ENCODE measurements around the gene TMEM154. TPM values are rescaled to one million over a fixed set of nuclear protein-coding genes. Genes with fewer than 3 reads are reported as not detected.

Gene TMEM154
- total RNA-seq, 2 experiments from 2014 or later: 17.3 to 20.4 TPM

DNA sequence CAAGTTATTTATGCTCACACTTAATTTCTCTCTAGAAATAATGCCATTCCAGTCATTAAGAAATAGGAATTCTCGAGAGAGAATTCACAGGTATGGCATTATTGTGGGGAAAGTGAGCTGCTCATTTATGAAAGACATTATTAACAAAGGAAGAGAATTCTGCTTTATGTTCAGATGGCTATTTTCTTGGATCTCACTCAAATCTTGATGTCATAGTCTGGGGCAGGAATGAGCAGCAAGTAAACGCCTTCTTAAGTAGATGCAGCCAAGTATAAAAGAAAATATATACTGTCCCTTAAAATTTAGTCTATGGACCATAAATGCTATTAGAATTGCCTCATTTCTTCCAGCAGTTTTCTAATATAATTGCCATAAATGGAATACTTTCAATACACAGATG is 85.7 kb downstream of the TMEM154 start:
- Mint-ChIP-seq H3K4me3 (no peak overlapping the region), H3K36me3 (ENCODE audit: low read depth) (no peaks in the 10 kb centered on the region), H3K9me3 (no peaks in the 10 kb centered on the region), H3K27ac (no peak overlapping the region), H3K4me1 (ENCODE audit: low read depth) (peaks cover 8% of the 10 kb centered on the region), H3K27me3 (ENCODE audit: low read depth) (peaks cover 4% of the 10 kb centered on the region)
- DNase-seq: no peak
- CTCF ChIA-PET: no interaction called here
- intact Hi-C loops (cut with micrococcal nuclease): no loop called here

DNA sequence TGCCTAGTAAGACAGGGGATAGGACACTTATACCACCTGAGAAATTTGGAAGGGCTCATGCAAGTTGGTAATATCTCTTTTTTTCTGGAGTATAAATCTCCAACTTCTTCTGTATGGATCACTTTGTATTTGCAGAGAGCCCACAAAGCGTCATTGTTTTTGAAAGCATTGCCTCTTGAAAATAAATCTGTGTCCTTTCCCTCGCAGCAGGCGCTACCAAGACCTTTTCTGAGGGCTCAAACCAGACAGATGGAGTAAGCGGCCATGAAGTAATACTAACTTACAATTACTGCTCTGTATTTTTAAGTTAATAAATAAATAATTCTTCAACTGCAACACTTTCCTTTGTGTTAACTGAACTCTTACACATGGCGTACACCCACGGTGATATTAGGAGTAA is 87.9 kb downstream of the TMEM154 start:
- H3K4me1 Mint-ChIP-seq (ENCODE audit: low read depth): peaks cover 8% of the 10 kb centered on the region
- H3K27me3 Mint-ChIP-seq (ENCODE audit: low read depth): peaks cover 4% of the 10 kb centered on the region
- no peaks in the 10 kb centered on the region for H3K36me3 Mint-ChIP-seq (ENCODE audit: low read depth)
- intact Hi-C loops (cut with micrococcal nuclease): no loop called here
- CTCF ChIA-PET: interaction anchor here (0.6 to 0.9 kb wide), 2 partner anchors 47 to 90 kb away, joined by 3 read pairs; no protein-coding TSS in a partner anchor
- no peak overlapping the region for H3K27ac Mint-ChIP-seq
- no peak overlapping the region for H3K4me3 Mint-ChIP-seq
- peaks cover 2% of the 10 kb centered on the region for H3K9me3 Mint-ChIP-seq
- DNase-seq: no peak

DNA sequence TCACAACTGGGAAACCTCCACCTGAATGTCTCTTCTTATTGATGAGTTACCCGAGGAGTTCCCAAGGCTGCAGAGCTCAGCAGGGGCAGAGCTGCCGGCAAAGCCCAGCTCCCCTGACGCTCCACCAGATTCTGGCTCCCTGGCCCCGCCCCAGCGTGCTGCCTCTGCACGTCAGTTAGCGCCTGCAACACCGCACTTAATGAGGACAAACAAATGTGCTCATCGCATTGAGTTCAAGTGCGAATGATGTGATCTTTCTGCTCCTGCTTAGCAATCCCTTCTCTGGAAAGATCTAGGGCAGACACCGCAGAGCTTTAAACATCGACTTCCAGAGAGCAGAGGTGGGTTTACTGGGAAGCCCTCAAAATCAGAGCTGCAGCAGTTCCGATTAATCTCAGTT is 88.4 kb downstream of the TMEM154 start:
- DNase-seq: peak; percentile 41
- Mint-ChIP-seq H3K4me3 (peak overlapping the region; percentile 25), H3K4me1 (ENCODE audit: low read depth) (peaks cover 8% of the 10 kb centered on the region), H3K27me3 (ENCODE audit: low read depth) (peaks cover 4% of the 10 kb centered on the region), H3K36me3 (ENCODE audit: low read depth) (no peaks in the 10 kb centered on the region), H3K27ac (no peak overlapping the region), H3K9me3 (peaks cover 5% of the 10 kb centered on the region)
- CTCF ChIA-PET: interaction anchor here (0.6 to 0.9 kb wide), 2 partner anchors 47 to 90 kb away, joined by 3 read pairs; no protein-coding TSS in a partner anchor
- intact Hi-C loops (cut with micrococcal nuclease): no loop called here

DNA sequence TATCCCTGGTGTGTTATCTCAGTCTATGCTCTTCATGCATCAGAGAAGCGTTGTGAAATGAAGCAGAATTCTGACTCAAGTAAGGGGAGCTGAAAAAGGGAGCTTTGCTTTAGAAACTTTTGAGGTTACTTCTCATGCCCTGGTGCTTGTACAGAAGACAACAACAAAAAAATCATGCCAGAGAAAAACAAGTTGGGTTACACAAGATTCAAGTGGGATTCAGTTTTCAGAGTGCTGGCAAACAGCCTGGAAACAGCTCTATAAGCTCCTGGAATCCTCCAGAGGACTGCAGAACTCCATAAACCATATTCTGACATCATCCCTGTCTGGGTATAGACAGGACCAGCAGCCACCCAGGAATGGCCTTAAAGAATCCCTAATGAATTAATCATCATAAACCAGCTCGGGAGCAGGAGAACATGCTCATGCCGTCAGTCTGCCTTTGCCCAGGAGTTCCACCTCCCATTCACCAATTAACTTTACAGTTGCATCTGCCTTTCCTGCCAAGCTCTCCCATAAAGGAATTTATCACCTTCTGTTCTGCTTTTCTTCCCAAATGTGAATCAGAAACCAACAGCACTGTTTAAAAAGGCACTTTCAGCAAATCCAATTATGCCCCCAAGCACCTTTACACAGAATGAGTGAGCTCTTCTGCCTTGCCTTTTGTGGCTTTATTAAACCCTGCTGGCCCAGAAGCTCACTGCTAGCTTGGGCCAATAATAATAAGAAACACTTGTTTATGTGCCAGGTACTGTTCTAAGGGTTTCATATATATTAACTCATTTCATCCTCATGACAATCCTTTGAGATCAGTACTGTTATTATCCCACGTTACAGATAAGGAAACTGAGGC is 89.4 kb downstream of the TMEM154 start:
- DNase-seq: no peak
- Mint-ChIP-seq H3K4me1 (ENCODE audit: low read depth) (peaks cover 8% of the 10 kb centered on the region), H3K36me3 (ENCODE audit: low read depth) (no peaks in the 10 kb centered on the region), H3K4me3 (no peak overlapping the region), H3K9me3 (peaks cover 5% of the 10 kb centered on the region), H3K27ac (no peak overlapping the region), H3K27me3 (ENCODE audit: low read depth) (peaks cover 4% of the 10 kb centered on the region)
- intact Hi-C loops (cut with micrococcal nuclease): no loop called here
- CTCF ChIA-PET: interaction anchor here (0.5 to 1.5 kb wide), 5 partner anchors 17 to 208 kb away, joined by 3 to 6 read pairs (median 3); no protein-coding TSS in a partner anchor

DNA sequence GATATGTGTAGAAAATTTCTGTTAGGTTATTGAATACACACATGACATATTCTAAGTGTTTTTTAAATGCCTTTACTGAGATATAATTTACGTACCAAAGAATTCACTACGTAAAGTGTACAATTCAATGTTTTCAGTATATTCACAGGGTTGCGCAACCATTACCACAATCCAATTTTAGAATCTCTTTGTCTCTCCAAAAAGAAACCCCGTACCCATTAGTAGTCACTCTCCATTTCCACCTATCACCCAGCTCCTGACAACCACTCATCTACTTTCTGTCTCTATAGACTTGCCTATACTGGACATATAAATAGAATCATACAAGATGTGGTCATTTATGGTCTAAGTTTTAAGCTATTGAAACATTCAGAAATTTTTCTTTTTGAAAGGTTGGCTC is 90.9 kb downstream of the TMEM154 start:
- H3K27me3 Mint-ChIP-seq (ENCODE audit: low read depth): peaks cover 4% of the 10 kb centered on the region

DNA sequence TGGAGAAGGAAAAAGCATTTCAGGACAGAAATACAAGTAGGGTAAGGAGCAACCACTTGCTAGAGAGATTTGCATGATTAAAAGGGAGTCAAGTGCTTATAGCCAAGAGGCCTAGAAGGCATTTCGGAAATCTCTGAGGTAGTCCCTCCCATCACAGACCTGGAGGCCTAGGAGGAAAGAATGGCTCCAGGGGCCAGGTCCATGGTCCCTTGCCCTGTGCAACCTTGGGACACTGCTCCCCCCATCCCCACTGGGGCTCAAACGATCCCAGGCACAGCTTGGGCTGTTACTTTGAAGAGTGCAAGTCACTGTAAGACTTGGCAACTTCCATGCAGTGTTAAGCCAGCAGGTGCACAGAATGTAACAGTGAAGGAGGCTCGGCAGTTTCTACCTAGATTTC is 92.7 kb downstream of the TMEM154 start:
- CTCF ChIA-PET: no interaction called here
- no peak for DNase-seq
- Mint-ChIP-seq H3K27ac (no peak overlapping the region), H3K27me3 (ENCODE audit: low read depth) (peaks cover 4% of the 10 kb centered on the region), H3K36me3 (ENCODE audit: low read depth) (no peaks in the 10 kb centered on the region), H3K9me3 (peaks cover 5% of the 10 kb centered on the region), H3K4me1 (ENCODE audit: low read depth) (peaks cover 8% of the 10 kb centered on the region), H3K4me3 (no peak overlapping the region)
- intact Hi-C loops (cut with micrococcal nuclease): no loop called here

More for the DNA sequence above, 90.9 kb downstream of the TMEM154 start:
- Mint-ChIP-seq H3K4me1 (ENCODE audit: low read depth) (peaks cover 8% of the 10 kb centered on the region), H3K4me3 (no peak overlapping the region), H3K27ac (no peak overlapping the region), H3K36me3 (ENCODE audit: low read depth) (no peaks in the 10 kb centered on the region), H3K9me3 (peaks cover 5% of the 10 kb centered on the region)
- CTCF ChIA-PET: interaction anchor here (0.6 to 0.9 kb wide), 2 partner anchors 24 to 50 kb away, joined by 3 read pairs; no protein-coding TSS in a partner anchor
- intact Hi-C loops (cut with micrococcal nuclease): no loop called here
- no peak for DNase-seq

DNA sequence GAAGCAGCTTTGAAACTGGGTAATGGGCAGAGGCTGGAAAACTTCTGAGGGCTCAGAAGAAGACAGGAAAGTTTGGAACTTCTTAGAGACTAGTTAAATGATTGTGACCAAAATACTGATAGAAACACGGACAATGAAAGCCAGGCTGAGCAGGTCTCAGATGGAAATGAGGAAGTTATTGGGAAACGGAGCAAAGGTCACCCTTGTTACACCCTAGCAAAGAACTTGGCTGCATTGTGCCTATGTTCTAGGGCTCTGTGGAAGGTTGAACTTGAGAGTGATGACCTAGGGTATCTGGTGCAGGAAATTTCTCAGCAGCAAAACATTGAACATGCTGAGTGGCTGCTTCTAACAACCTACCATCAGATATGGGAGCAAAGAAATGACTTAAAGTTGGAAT is 93.1 kb downstream of the TMEM154 start:
- DNase-seq: no peak
- intact Hi-C loops (cut with micrococcal nuclease): no loop called here
- Mint-ChIP-seq H3K27ac (no peak overlapping the region), H3K4me1 (ENCODE audit: low read depth) (peaks cover 8% of the 10 kb centered on the region), H3K36me3 (ENCODE audit: low read depth) (no peaks in the 10 kb centered on the region), H3K9me3 (peaks cover 5% of the 10 kb centered on the region), H3K27me3 (ENCODE audit: low read depth) (peaks cover 4% of the 10 kb centered on the region), H3K4me3 (no peak overlapping the region)
- CTCF ChIA-PET: no interaction called here

DNA sequence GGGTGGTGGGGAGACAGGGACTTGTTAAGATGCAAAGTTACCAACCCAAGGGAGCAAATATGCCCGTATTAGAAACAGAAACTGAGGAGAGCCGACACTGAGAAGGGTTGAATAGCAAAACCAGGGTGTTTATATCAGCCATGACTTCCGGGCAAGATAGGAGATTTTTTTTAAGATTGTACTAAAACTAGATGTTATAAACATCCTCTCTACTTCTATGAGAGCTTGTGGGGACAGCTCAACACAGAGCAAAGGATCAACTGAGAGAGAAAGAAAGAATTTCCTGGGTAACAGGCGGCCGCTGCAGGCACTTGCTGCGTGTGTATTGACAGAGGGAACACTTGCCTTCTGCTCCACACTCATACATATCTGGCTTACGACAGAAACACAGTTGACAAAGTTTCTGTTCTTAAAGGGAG is 94.8 kb downstream of the TMEM154 start:
- CTCF ChIA-PET: interaction anchor here (0.9 kb wide), 1 partner anchor 194 kb away, joined by 3 read pairs; the partner anchor contains the start of genes ARFIP1 and TIGD4
- intact Hi-C loops (cut with micrococcal nuclease): loop anchor here (1.0 kb wide), 1 partner anchor 49 kb away; the partner anchor contains the start of gene FBXW7
- peak overlapping the region; percentile 22 for H3K4me3 Mint-ChIP-seq

DNA sequence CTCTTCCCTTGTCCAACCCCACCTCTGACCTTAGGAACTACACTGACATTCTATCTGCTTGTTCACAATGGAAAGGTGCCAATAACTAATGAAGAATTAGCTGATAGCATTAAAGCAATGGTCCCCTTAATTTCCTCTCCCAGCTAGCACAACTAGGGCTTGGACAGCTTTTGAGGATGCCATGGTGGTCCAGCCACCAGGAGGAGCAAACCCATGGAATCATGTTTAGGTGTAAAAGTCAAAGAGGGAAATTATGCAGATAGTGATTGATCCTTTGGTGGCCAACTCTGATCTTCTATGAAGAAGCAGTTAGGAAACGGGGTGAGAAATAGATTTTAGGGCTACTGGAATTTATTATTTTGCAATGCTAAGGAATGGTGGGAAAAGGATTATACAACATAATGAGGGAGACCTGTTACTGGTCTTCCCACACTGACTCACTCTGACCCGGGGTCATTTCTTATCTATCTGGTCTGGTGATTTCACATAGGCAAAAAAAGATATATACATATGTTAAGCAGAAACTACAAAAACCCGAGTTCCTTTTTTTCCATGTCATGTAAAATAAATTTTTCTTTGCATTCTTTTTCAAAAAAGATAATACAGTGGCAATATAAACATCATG is 98.1 kb downstream of the TMEM154 start:
- H3K27ac Mint-ChIP-seq: no peak overlapping the region
- no peak for DNase-seq
- CTCF ChIA-PET: no interaction called here
- intact Hi-C loops (cut with micrococcal nuclease): no loop called here
- peaks cover 2% of the 10 kb centered on the region for H3K9me3 Mint-ChIP-seq
- no peaks in the 10 kb centered on the region for H3K27me3 Mint-ChIP-seq (ENCODE audit: low read depth)
- no peak overlapping the region for H3K4me3 Mint-ChIP-seq
- no peaks in the 10 kb centered on the region for H3K4me1 Mint-ChIP-seq (ENCODE audit: low read depth)
- H3K36me3 Mint-ChIP-seq (ENCODE audit: low read depth): no peaks in the 10 kb centered on the region

More for the DNA sequence above, 94.8 kb downstream of the TMEM154 start:
- peak overlapping the region; percentile 66 for H3K27ac Mint-ChIP-seq
- H3K4me1 Mint-ChIP-seq (ENCODE audit: low read depth): no peaks in the 10 kb centered on the region
- no peaks in the 10 kb centered on the region for H3K27me3 Mint-ChIP-seq (ENCODE audit: low read depth)
- peaks cover 5% of the 10 kb centered on the region for H3K9me3 Mint-ChIP-seq
- H3K36me3 Mint-ChIP-seq (ENCODE audit: low read depth): no peaks in the 10 kb centered on the region
- DNase-seq: no peak

DNA sequence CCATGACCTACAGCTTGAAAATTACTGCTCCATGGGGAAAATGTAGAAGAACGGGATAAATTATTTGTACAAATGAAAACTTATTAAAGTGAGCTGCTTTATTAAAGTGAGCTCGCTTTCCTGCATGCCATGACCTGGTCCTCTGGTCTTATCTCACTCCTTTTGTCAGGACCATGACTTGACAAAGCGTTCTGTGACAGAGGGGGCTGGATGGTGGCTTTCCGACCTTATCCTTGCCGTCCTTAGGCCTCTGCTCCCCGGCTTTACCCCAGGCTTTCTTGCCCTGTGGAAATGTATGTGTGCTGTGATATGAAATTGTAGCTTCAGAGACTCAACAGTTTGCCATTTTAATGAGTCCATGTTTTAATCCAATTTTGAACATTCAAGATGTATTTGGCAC is 99.9 kb downstream of the TMEM154 start:
- H3K4me1 Mint-ChIP-seq (ENCODE audit: low read depth): no peaks in the 10 kb centered on the region
- no peaks in the 10 kb centered on the region for H3K36me3 Mint-ChIP-seq (ENCODE audit: low read depth)
- no peaks in the 10 kb centered on the region for H3K9me3 Mint-ChIP-seq
- H3K27ac Mint-ChIP-seq: no peak overlapping the region
- intact Hi-C loops (cut with micrococcal nuclease): no loop called here
- H3K27me3 Mint-ChIP-seq (ENCODE audit: low read depth): no peaks in the 10 kb centered on the region
- CTCF ChIA-PET: interaction anchor here (1.5 kb wide), 1 partner anchor 78 kb away, joined by 5 read pairs; no protein-coding TSS in a partner anchor
- no peak overlapping the region for H3K4me3 Mint-ChIP-seq
- no peak for DNase-seq

DNA sequence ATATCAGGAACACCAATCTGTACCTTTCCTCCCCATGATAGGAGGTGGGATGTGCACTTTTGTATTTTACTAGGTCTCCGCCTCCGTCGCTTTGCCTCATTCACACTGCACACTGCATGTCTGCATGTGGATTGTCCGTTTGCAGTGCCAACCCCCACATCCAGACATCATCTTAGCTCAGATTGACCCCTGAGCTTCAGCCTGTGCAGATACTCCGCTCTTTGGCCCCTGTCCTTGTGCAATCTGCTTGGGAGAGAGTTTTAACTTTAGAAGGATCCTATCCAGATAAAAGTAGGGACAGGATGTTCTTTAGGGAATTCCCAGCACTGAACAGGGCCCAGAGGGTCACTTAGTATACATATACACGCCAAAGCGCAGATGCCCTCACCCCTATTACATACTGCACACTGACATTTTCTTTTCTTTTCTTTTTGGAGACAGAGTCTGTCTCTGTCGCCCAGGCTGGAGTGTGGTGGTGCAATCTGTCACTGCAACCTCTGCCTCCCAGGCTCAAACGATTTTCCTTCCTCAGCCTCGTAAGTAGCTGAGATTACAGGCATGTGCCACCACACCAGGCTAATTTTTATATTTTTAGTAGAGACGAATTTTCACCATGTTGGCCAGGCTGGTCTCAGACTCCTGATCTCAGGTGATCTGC is 100.6 kb downstream of the TMEM154 start:
- no peaks in the 10 kb centered on the region for H3K4me1 Mint-ChIP-seq (ENCODE audit: low read depth)
- H3K27ac Mint-ChIP-seq: no peak overlapping the region
- intact Hi-C loops (cut with micrococcal nuclease): no loop called here
- DNase-seq: no peak
- H3K27me3 Mint-ChIP-seq (ENCODE audit: low read depth): no peaks in the 10 kb centered on the region
- H3K36me3 Mint-ChIP-seq (ENCODE audit: low read depth): no peaks in the 10 kb centered on the region
- CTCF ChIA-PET: interaction anchor here (1.4 kb wide), 1 partner anchor 78 kb away, joined by 10 read pairs; no protein-coding TSS in a partner anchor
- no peak overlapping the region for H3K4me3 Mint-ChIP-seq
- no peaks in the 10 kb centered on the region for H3K9me3 Mint-ChIP-seq

DNA sequence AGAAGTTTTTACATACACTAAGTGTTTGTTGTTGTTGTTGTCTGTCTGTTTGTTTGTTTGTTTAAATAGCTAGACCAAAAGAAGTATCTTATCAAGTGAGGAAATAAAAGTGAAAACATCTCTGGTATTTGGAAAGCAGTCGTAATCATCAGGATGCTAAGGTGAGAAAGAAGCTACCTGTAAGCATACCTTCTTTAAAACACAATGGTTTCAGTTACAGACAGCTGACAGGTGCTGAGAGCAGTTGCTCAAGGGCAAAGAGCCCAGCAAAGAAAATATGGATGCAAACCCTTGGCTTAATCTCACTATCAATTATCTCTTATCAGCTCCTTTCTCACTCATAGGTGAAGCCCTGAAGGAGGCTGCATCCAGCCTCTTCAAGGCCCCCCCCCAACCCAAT is 101.1 kb downstream of the TMEM154 start:
- no peak overlapping the region for H3K4me3 Mint-ChIP-seq
- DNase-seq: no peak
- H3K4me1 Mint-ChIP-seq (ENCODE audit: low read depth): no peaks in the 10 kb centered on the region
- no peak overlapping the region for H3K27ac Mint-ChIP-seq
- H3K27me3 Mint-ChIP-seq (ENCODE audit: low read depth): no peaks in the 10 kb centered on the region
- CTCF ChIA-PET: interaction anchor here (1.4 kb wide), 1 partner anchor 77 kb away, joined by 10 read pairs; no protein-coding TSS in a partner anchor
- H3K9me3 Mint-ChIP-seq: no peaks in the 10 kb centered on the region
- intact Hi-C loops (cut with micrococcal nuclease): no loop called here
- H3K36me3 Mint-ChIP-seq (ENCODE audit: low read depth): no peaks in the 10 kb centered on the region

Data from activated naive CD4-positive, alpha-beta T cell treated with anti-CD3 and anti-CD28 coated beads for 36 hours (primary cell).